GM12878 (cell line): ENCODE results near the gene ARHGAP26. TPM values are rescaled to one million over a fixed set of nuclear protein-coding genes. Genes with fewer than 3 reads are reported as not detected.
A peak's percentile ranks its signal among the peaks of the same experiment; 100 is the strongest.

Experiments
- ATAC-seq: fragments of 200-7000 bp; cut with Tn5 transposase; 3 replicates; pipeline ENCODE4 v1.9.1; 2020; ENCODE audit warnings: mild to moderate bottlenecking, moderate library complexity
- BruUV-seq: library from RNA; stranded (reverse); fragments of 400-500 nt; replicated peaks from 2 replicates; lab custom pipeline; 2021; lab: Mats Ljungman, UMichigan
- CTCF ChIA-PET: fragments of 300-600 bp; sonication (Branson Sonifier 250); formaldehyde crosslinking; extraction: SDS; loops from one replicate; lab custom pipeline; 2021; ENCODE audit warnings: inconsistent platforms; lab: Yijun Ruan, JAX
- POLR2A ChIA-PET: fragments of 350-600 bp; formaldehyde crosslinking; extraction: SDS; loops from one replicate; lab custom pipeline; 2021; ENCODE audit warnings: inconsistent platforms; lab: Charles Lee
- RAD21 ChIA-PET: fragments of 300-600 bp; sonication (Branson Sonifier 250); formaldehyde crosslinking; loops from one replicate; lab custom pipeline; 2023; ENCODE audit warnings: antibody characterized with exemption; ENCODE audit not compliant: unreplicated experiment; lab: Charles Lee
- SMC1A ChIA-PET: fragments of 300-600 bp; sonication (Branson Sonifier 250); formaldehyde crosslinking; loops from one replicate; lab custom pipeline; 2023; ENCODE audit not compliant: unreplicated experiment, uncharacterized antibody; lab: Charles Lee
- DNase-seq: peaks from one replicate; pipeline ENCODE4 v3.0.0-alpha.2; 2011; ENCODE audit warnings: low read depth, low spot score
- FAIRE-seq: peaks from 3 replicates; lab custom pipeline; 2011; peaks lifted over from hg19 to GRCh38; lab: Jason Lieb, UNC
- H2AFZ ChIP-seq: 2 replicates; pipeline ENCODE4 v1.6.0; 2011; ENCODE audit warnings: low read depth, low read length, control low read depth; ENCODE audit not compliant: control insufficient read depth
- H3K27ac ChIP-seq: 2 replicates; pipeline ENCODE4 v1.5.1; 2011; ENCODE audit warnings: control low read depth; ENCODE audit not compliant: control insufficient read depth, insufficient read depth
- H3K27me3 ChIP-seq, 2 experiments: replicated peaks in 1 of 2; 2 replicates each; pipeline versions ENCODE4 v1.6.0 to v1.6.1; 2011; ENCODE audit warnings: low read length in 1 of 2; ENCODE audit not compliant: control insufficient read depth in 2 of 2, insufficient read depth in 2 of 2
- H3K36me3 ChIP-seq, 2 experiments: 2 replicates each; pipeline ENCODE4 v1.5.1; 2011; ENCODE audit warnings: low read length in 1 of 2; ENCODE audit not compliant: control insufficient read depth in 2 of 2, insufficient read depth in 2 of 2
- H3K4me1 ChIP-seq: 2 replicates; pipeline ENCODE4 v1.6.1; 2011; ENCODE audit warnings: mild to moderate bottlenecking, low read length, moderate library complexity, mixed read lengths; ENCODE audit not compliant: control insufficient read depth, insufficient read depth
- H3K4me2 ChIP-seq: 2 replicates; pipeline ENCODE4 v1.6.0; 2011; ENCODE audit warnings: control low read depth; ENCODE audit not compliant: control insufficient read depth, insufficient read depth
- H3K4me3 ChIP-seq: fragments of 200-600 bp; sonication (generic); 2 replicates; pipeline ENCODE4 v1.5.1; 2016
- H3K79me2 ChIP-seq: 2 replicates; pipeline ENCODE4 v1.6.0; 2011; ENCODE audit warnings: low read length; ENCODE audit not compliant: control insufficient read depth, insufficient read depth
- H3K9ac ChIP-seq: 2 replicates; pipeline ENCODE4 v1.8.0; 2011; ENCODE audit warnings: low read length, control low read depth, mixed read lengths; ENCODE audit not compliant: control insufficient read depth, insufficient read depth
- H3K9me3 ChIP-seq: replicated peaks from 3 replicates; pipeline ENCODE4 v1.5.1; 2011; ENCODE audit warnings: mild to moderate bottlenecking, low read length; ENCODE audit not compliant: control insufficient read depth, insufficient read depth
- H4K20me1 ChIP-seq: 2 replicates; pipeline ENCODE4 v1.6.0; 2011; ENCODE audit not compliant: control insufficient read depth, insufficient read depth
- CHD4 ChIP-seq: fragments of 200-600 bp; sonication (generic); IDR thresholded peaks from 2 replicates; pipeline ENCODE4 v1.6.1; 2016; ENCODE audit warnings: mild to moderate bottlenecking
- HDGF ChIP-seq: fragments of 450-650 bp; IDR thresholded peaks from 2 replicates; pipeline ENCODE4 v1.6.1; 2016; ENCODE audit warnings: antibody characterized with exemption
- HSF1 ChIP-seq: fragments of 150-350 bp; IDR thresholded peaks from 2 replicates; pipeline ENCODE4 v1.6.1; 2014; ENCODE audit warnings: mild to moderate bottlenecking, low read depth, low read length
- PKNOX1 ChIP-seq: fragments of 450-650 bp; IDR thresholded peaks from 2 replicates; pipeline ENCODE4 v1.6.1; 2016; ENCODE audit warnings: mild to moderate bottlenecking
- WGBS: methylation state at CpG from one replicate; pipeline ENCODE4 v1.1.6; 2016; ENCODE audit warnings: low lambda C conversion rate; ENCODE audit not compliant: insufficient replicate concordance, insufficient coverage; ENCODE audit errors: missing lambda C conversion rate; 5-methylcytosine and 5-hydroxymethylcytosine counted together
- in situ Hi-C: fragments of 300-500 bp; cut with MboI; formaldehyde crosslinking; loops from 9 replicates; pipeline ENCODE4 v1.14.3; 2018; ENCODE audit warnings: mixed read lengths
- intact Hi-C: fragments of 100-400 bp; cut with micrococcal nuclease; formaldehyde crosslinking; loops from one replicate; pipeline ENCODE4 v1.14.2; 2022; ENCODE audit not compliant: unreplicated experiment
- polyA plus RNA-seq, 11 experiments: library from polyadenylated mRNA; depleted of rRNA in 4 of 11; unstranded in 6 of 11; stranded (reverse) in 5 of 11; fragments of >200 nt; fragmentation: Nextera tagmentation in 4 of 11; fragmentation: Illumina TruSeq in 1 of 11; extraction: Ambion mirVana in 4 of 11; extraction: Trizol in 1 of 11; gene quantifications; 1 replicate in 1 of 11; 2 replicates in 10 of 11; pipeline versions ENCODE4 v1.2.1 to v1.2.3, GENCODE V29; 2011 to 2016; ENCODE audit warnings: inconsistent platforms in 2 of 11, missing spikeins in 2 of 11, low read depth in 1 of 11
- total RNA-seq, 4 experiments: library from RNA; depleted of rRNA in 3 of 4; stranded (reverse); fragments of >200 nt in 3 of 4; fragmentation: Illumina TruSeq in 1 of 4; extraction: Trizol in 1 of 4; gene quantifications; 2 replicates each; pipeline versions ENCODE4 v1.2.1 to v1.2.3, GENCODE V29; 2013 to 2021

ARHGAP26 gene
- total and polyA plus RNA-seq, 10 of the 15 experiments (the other 5 are each of a cell fraction or from before 2014, with no cell fraction given) = 9.4 to 41.5 (median 19.3) TPM

GRCh38 chr5:143166090-143166489 lies 395.9 kb downstream of the ARHGAP26 start:
- no peak overlapping the region for H3K4me3 ChIP-seq
- H3K9ac ChIP-seq = no peak overlapping the region
- in situ Hi-C loops (no loop called here), intact Hi-C loops (loop anchor here (5.0 kb wide), 1 partner anchor 236 kb away; the partner anchor contains the start of gene NR3C1)
- peak; percentile 36 for ATAC-seq
- H3K36me3 ChIP-seq = no peaks in the 10 kb centered on the region; a peak in 2 of 4 replicates
- no peak overlapping the region for H2AFZ ChIP-seq
- ChIA-PET CTCF (interaction anchor here (0.9 to 1.6 kb wide), 6 partner anchors 9 to 163 kb away, joined by 3 to 5 read pairs (median 4); no protein-coding TSS in a partner anchor), RAD21 (interaction anchor here (0.9 to 5.8 kb wide), 12 partner anchors 9 to 237 kb away, joined by 3 to 44 read pairs (median 6); partner anchors contain the start of gene NR3C1), SMC1A (interaction anchor here (0.7 to 8.7 kb wide), 24 partner anchors 9 to 261 kb away, joined by 3 to 50 read pairs (median 3); no protein-coding TSS in a partner anchor), POLR2A (interaction anchor here (1.0 to 1.5 kb wide), 7 partner anchors 23 to 142 kb away, joined by 3 to 6 read pairs (median 3); no protein-coding TSS in a partner anchor)
- 92% methylated on average over 4 of the region's 4 CpGs for WGBS
- no peaks in the 10 kb centered on the region for H4K20me1 ChIP-seq
- no peaks in the 10 kb centered on the region for H3K79me2 ChIP-seq
- no peaks in the 10 kb centered on the region for H3K9me3 ChIP-seq
- no peak for TF ChIP-seq HSF1
- TF ChIP-seq PKNOX1 = no peak
- TF ChIP-seq CHD4 = no peak
- TF ChIP-seq HDGF = no peak
- no peak for DNase-seq
- no peak overlapping the region for H3K4me2 ChIP-seq
- FAIRE-seq = no peak
- H3K4me1 ChIP-seq = no peaks in the 10 kb centered on the region; the same call in 1 of the 2 replicates
- H3K27ac ChIP-seq = no peak overlapping the region
- BruUV-seq = no TSS peak
- no peaks in the 10 kb centered on the region for H3K27me3 ChIP-seq
